ENCODE data around the gene FRMD4B.

GRCh38 chr3:69388241-69388640 is 2.4 kb upstream of the FRMD4B start:
- TF ChIP-seq POLR2A (IDR thresholded peaks at IDR 0.05) (no peak), CTCF (IDR thresholded peaks at IDR 0.05) (no peak)
